SK-N-SH (cell line): ENCODE measurements around the gene CXADR. TPM values are rescaled to one million over a fixed set of nuclear protein-coding genes. Genes with fewer than 3 reads are reported as not detected.

Experiments
- CTCF ChIA-PET: fragments of 300-600, 350-600 bp; formaldehyde crosslinking; extraction: SDS; loops from one replicate; lab custom pipeline; 2021; lab: Yijun Ruan, JAX
- POLR2A ChIA-PET: fragments of 350-600 bp; sonication (Branson Sonifier 250); formaldehyde crosslinking; extraction: SDS; loops from one replicate; lab custom pipeline; 2020; ENCODE audit warnings: antibody characterized with exemption, inconsistent platforms; lab: Yijun Ruan, JAX
- DNase-seq: peaks from one replicate; pipeline ENCODE4 v3.0.0; 2012
- H2AFZ ChIP-seq: fragments of 200-600 bp; sonication (generic); 2 replicates; pipeline ENCODE4 v1.8.1; 2016; ENCODE audit warnings: antibody characterized with exemption, mild to moderate bottlenecking, low read depth
- H3F3A ChIP-seq: fragments of 200-600 bp; sonication (generic); replicated peaks from 2 replicates; pipeline ENCODE3; 2016; ENCODE audit warnings: antibody characterized with exemption, mild to moderate bottlenecking; ENCODE audit not compliant: insufficient read depth
- H3K27ac ChIP-seq, 2 experiments: fragments of 200-500 bp in 1 of 2; fragments of 200-600 bp in 1 of 2; sonication (Bioruptor generic) in 1 of 2; sonication (generic), shearing (Covaris generic) in 1 of 2; 2 replicates each; pipeline versions ENCODE4 v1.5.1 to v1.6.1; 2014 to 2016; ENCODE audit warnings: low read depth in 2 of 2, inconsistent platforms in 1 of 2, low read length in 1 of 2, mild to moderate bottlenecking in 1 of 2, mixed read lengths in 1 of 2
- H3K27me3 ChIP-seq: fragments of 200-600 bp; sonication (generic), shearing (Covaris generic); 2 replicates; pipeline ENCODE4 v1.6.1; 2016; ENCODE audit warnings: mixed run types; ENCODE audit not compliant: insufficient read depth
- H3K36me3 ChIP-seq, 2 experiments: fragments of 200-500 bp in 1 of 2; fragments of 200-600 bp in 1 of 2; sonication (Bioruptor generic) in 1 of 2; sonication (generic) in 1 of 2; replicated peaks in 1 of 2; 2 replicates each; pipeline versions ENCODE3 to v1.5.1; 2014 to 2016; ENCODE audit warnings: low read length in 1 of 2, mild to moderate bottlenecking in 1 of 2; ENCODE audit not compliant: insufficient read depth in 2 of 2, control insufficient read depth in 1 of 2
- H3K4me1 ChIP-seq, 2 experiments: fragments of 200-500 bp in 1 of 2; fragments of 200-600 bp in 1 of 2; sonication (Bioruptor generic) in 1 of 2; sonication (generic), shearing (Covaris generic) in 1 of 2; 2 replicates each; pipeline versions ENCODE4 v1.5.1 to v1.6.1; 2014 to 2016; ENCODE audit warnings: low read depth in 1 of 2, low read length in 1 of 2, mixed run types in 1 of 2; ENCODE audit not compliant: insufficient read depth in 2 of 2, control insufficient read depth in 1 of 2
- H3K4me2 ChIP-seq: fragments of 200-600 bp; sonication (generic), shearing (Covaris generic); 2 replicates; pipeline ENCODE4 v1.6.1; 2017; ENCODE audit warnings: mixed run types
- H3K4me3 ChIP-seq, 2 experiments: fragments of 200-500 bp in 1 of 2; fragments of 200-600 bp in 1 of 2; sonication (Bioruptor generic) in 1 of 2; sonication (generic), shearing (Covaris generic) in 1 of 2; 2 replicates each; pipeline versions ENCODE4 v1.5.1 to v1.8.1; 2014 to 2016; ENCODE audit warnings: low read depth in 2 of 2, inconsistent platforms in 1 of 2, low read length in 1 of 2, mild to moderate bottlenecking in 1 of 2, mixed read lengths in 1 of 2, moderate library complexity in 1 of 2
- H3K79me2 ChIP-seq: fragments of 200-600 bp; sonication (generic); 2 replicates; pipeline ENCODE4 v1.8.1; 2017; ENCODE audit warnings: mild to moderate bottlenecking; ENCODE audit not compliant: insufficient read depth
- H3K9ac ChIP-seq: fragments of 200-600 bp; sonication (generic); 2 replicates; pipeline ENCODE4 v1.6.1; 2017; ENCODE audit warnings: mixed run types
- H3K9me2 ChIP-seq: fragments of 200-600 bp; sonication (generic); 2 replicates; pipeline ENCODE4 v1.6.1; 2017; ENCODE audit warnings: mixed run types
- H3K9me3 ChIP-seq: fragments of 200-600 bp; sonication (generic); 2 replicates; pipeline ENCODE4 v1.6.1; 2017; ENCODE audit warnings: mixed run types, mild to moderate bottlenecking, moderate library complexity
- H4K20me1 ChIP-seq: fragments of 200-600 bp; sonication (generic); 2 replicates; pipeline ENCODE4 v1.6.1; 2017; ENCODE audit warnings: mild to moderate bottlenecking, mixed run types; ENCODE audit not compliant: insufficient read depth
- CTCF ChIP-seq: fragments of 200-600 bp; sonication (generic); IDR thresholded peaks from 2 replicates; pipeline ENCODE4 v1.6.1; 2017; ENCODE audit warnings: antibody characterized with exemption, mild to moderate bottlenecking, moderate library complexity
- EZH2phosphoT487 ChIP-seq: fragments of 200-600 bp; sonication (generic); IDR thresholded peaks from 2 replicates; pipeline ENCODE4 v1.6.1; 2017; ENCODE audit warnings: low read depth, mixed run types, mild to moderate bottlenecking, antibody characterized with exemption, moderate library complexity, borderline replicate concordance
- FOSL2 ChIP-seq: IDR thresholded peaks from 2 replicates; pipeline ENCODE4 v1.4.0; 2012; ENCODE audit warnings: low read depth, mild to moderate bottlenecking, moderate library complexity, borderline replicate concordance
- FOXJ3 ChIP-seq: sonication (generic); formaldehyde crosslinking; IDR thresholded peaks from 2 replicates; pipeline ENCODE4 v1.5.1; 2020; ENCODE audit warnings: mild to moderate bottlenecking, missing genetic modification reagents
- GABPA ChIP-seq: IDR thresholded peaks from 2 replicates; pipeline ENCODE4 v1.4.0; 2012; ENCODE audit warnings: low read depth, mild to moderate bottlenecking
- NFIC ChIP-seq: IDR thresholded peaks from 2 replicates; pipeline ENCODE4 v1.4.0; 2012; ENCODE audit warnings: borderline replicate concordance
- PBX3 ChIP-seq: IDR thresholded peaks from 2 replicates; pipeline ENCODE4; 2012
- RAD21 ChIP-seq: IDR thresholded peaks from 2 replicates; pipeline ENCODE4 v1.6.1; 2012; ENCODE audit warnings: mild to moderate bottlenecking, low read length
- SMC3 ChIP-seq: IDR thresholded peaks from 2 replicates; pipeline ENCODE4 v1.6.1; 2012; ENCODE audit warnings: low read depth, low read length, improper control_type of control experiment
- TAF1 ChIP-seq: IDR thresholded peaks from 2 replicates; pipeline ENCODE4 v1.6.1; 2012; ENCODE audit warnings: low read depth, mild to moderate bottlenecking, low read length, moderate library complexity, borderline replicate concordance
- TCF12 ChIP-seq: IDR thresholded peaks from 2 replicates; pipeline ENCODE4 v1.4.0; 2012
- USF2 ChIP-seq: fragments of 150-350 bp; IDR thresholded peaks from 2 replicates; pipeline ENCODE4 v1.6.1; 2017; ENCODE audit warnings: antibody characterized with exemption, low read length, low read depth, borderline replicate concordance
- WGBS: methylation state at CpG from one replicate; pipeline ENCODE4 v1.1.6; 2017; ENCODE audit warnings: low lambda C conversion rate; 5-methylcytosine and 5-hydroxymethylcytosine counted together
- polyA plus RNA-seq, 3 experiments: library from polyadenylated mRNA; depleted of rRNA; stranded (reverse); fragments of >200 nt; gene quantifications; 2 replicates each; pipeline ENCODE4 v1.2.3, GENCODE V29; 2012
- TF ChIP-seq, protein P1 (sequence below): IDR thresholded peaks from 2 replicates; pipeline ENCODE4 v1.6.1; 2012; ENCODE audit warnings: mild to moderate bottlenecking, low read depth, low read length, moderate library complexity
- TF ChIP-seq, protein P2 (sequence below): IDR thresholded peaks from 2 replicates; pipeline ENCODE4 v1.4.0; 2012; ENCODE audit warnings: low read depth

The CXADR gene
- polyA plus RNA-seq, 1 of the 3 experiments (the other 2 are of a cell fraction), result 1.1 TPM

DNA sequence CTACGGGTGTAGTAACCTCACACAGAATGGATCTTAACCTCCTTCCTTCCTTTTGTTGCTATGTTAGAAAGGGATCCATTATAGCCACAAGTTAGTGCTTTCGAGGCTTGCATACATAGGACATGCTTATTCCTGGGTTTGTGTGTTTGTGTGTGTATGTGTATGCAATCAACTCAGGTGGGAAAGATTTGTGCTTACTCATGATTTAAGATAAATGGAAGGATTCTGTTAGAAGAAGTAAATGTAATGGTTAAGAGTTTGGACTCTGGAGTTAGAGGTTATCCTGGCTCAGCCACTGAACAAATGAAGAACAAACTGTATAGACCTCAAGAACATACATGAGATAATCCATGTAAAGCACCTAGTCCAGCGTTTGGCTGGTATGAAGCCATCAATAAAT, 71.1 kb downstream of the CXADR start:
- H3K27me3 ChIP-seq, result no peaks in the 10 kb centered on the region
- H3K9me2 ChIP-seq, result no peaks in the 10 kb centered on the region
- DNase-seq, result no peak
- H3K79me2 ChIP-seq, result no peaks in the 10 kb centered on the region
- no peak overlapping the region for H3K27ac ChIP-seq
- POLR2A ChIA-PET, result no interaction called here
- TF ChIP-seq, protein P1, sequence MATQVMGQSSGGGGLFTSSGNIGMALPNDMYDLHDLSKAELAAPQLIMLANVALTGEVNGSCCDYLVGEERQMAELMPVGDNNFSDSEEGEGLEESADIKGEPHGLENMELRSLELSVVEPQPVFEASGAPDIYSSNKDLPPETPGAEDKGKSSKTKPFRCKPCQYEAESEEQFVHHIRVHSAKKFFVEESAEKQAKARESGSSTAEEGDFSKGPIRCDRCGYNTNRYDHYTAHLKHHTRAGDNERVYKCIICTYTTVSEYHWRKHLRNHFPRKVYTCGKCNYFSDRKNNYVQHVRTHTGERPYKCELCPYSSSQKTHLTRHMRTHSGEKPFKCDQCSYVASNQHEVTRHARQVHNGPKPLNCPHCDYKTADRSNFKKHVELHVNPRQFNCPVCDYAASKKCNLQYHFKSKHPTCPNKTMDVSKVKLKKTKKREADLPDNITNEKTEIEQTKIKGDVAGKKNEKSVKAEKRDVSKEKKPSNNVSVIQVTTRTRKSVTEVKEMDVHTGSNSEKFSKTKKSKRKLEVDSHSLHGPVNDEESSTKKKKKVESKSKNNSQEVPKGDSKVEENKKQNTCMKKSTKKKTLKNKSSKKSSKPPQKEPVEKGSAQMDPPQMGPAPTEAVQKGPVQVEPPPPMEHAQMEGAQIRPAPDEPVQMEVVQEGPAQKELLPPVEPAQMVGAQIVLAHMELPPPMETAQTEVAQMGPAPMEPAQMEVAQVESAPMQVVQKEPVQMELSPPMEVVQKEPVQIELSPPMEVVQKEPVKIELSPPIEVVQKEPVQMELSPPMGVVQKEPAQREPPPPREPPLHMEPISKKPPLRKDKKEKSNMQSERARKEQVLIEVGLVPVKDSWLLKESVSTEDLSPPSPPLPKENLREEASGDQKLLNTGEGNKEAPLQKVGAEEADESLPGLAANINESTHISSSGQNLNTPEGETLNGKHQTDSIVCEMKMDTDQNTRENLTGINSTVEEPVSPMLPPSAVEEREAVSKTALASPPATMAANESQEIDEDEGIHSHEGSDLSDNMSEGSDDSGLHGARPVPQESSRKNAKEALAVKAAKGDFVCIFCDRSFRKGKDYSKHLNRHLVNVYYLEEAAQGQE, result no peak
- TF ChIP-seq GABPA, result no peak
- TF ChIP-seq, all 33 proteins: peak for 0
- H3K4me3 ChIP-seq, result no peak overlapping the region
- H3K9me3 ChIP-seq, result no peaks in the 10 kb centered on the region
- H3K4me1 ChIP-seq, result no peaks in the 10 kb centered on the region
- H3K4me2 ChIP-seq, result no peak overlapping the region
- no peaks in the 10 kb centered on the region for H3F3A ChIP-seq
- WGBS, result 62% methylated on average over 3 of the region's 3 CpGs
- H4K20me1 ChIP-seq, result no peaks in the 10 kb centered on the region
- H3K9ac ChIP-seq, result no peak overlapping the region
- H3K36me3 ChIP-seq, result no peaks in the 10 kb centered on the region
- CTCF ChIA-PET, result interaction anchor here (6.9 kb wide), 1 partner anchor 196 kb away, joined by 91 read pairs; no protein-coding TSS in a partner anchor
- H2AFZ ChIP-seq, result no peak overlapping the region

- peak; percentile 35 for DNase-seq
- Histone ChIP-seq H3K27ac (no peak overlapping the region), H3K4me3 (no peak overlapping the region; a peak in 1 of 4 replicates), H3K9me3 (no peaks in the 10 kb centered on the region), H3K27me3 (no peaks in the 10 kb centered on the region), H3K79me2 (no peaks in the 10 kb centered on the region), H2AFZ (no peak overlapping the region), H3K4me2 (no peak overlapping the region), H3K36me3 (peaks cover 3 to 8% of the 10 kb centered on the region in 2 experiments), H3K4me1 (no peaks in the 10 kb centered on the region), H3K9me2 (no peaks in the 10 kb centered on the region), H4K20me1 (no peaks in the 10 kb centered on the region), H3F3A (no peaks in the 10 kb centered on the region), H3K9ac (no peak overlapping the region)
- ChIA-PET CTCF (interaction anchor here (0.6 to 6.9 kb wide), 18 partner anchors 9 to 214 kb away, joined by 3 to 91 read pairs (median 5); no protein-coding TSS in a partner anchor), POLR2A (no interaction called here)
- WGBS, result 12% methylated on average over 3 of the region's 3 CpGs
- TF ChIP-seq, protein P2, sequence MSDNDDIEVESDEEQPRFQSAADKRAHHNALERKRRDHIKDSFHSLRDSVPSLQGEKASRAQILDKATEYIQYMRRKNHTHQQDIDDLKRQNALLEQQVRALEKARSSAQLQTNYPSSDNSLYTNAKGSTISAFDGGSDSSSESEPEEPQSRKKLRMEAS, result no peak
- TF ChIP-seq RAD21 (peak; percentile 76), CTCF (peak; percentile 73), EZH2phosphoT487 (no peak), TAF1 (no peak), FOXJ3 (no peak), USF2 (no peak), PBX3 (no peak), TCF12 (no peak), SMC3 (peak; percentile 73), GABPA (no peak), FOSL2 (no peak), NFIC (no peak)
- TF ChIP-seq, protein P1, result no peak
Observed at GRCh38 chr21:17585875-17586450, 73.1 kb downstream of the CXADR start.
